Caco-2 (cell line): Measurements from ENCODE around the gene ANKRD12. TPM values are rescaled to one million over a fixed set of nuclear protein-coding genes. Genes with fewer than 3 reads are reported as not detected.

Source experiments
- BruUV-seq: library from RNA; stranded (reverse); fragments of 400-500 nt; replicated peaks from 2 replicates; lab custom pipeline; 2021; lab: Mats Ljungman, UMichigan
- CTCF ChIA-PET: fragments of 300-600 bp; sonication (Branson Sonifier 250); formaldehyde crosslinking; loops from one replicate; lab custom pipeline; 2022; ENCODE audit warnings: antibody characterized with exemption; lab: Charles Lee
- POLR2A ChIA-PET: fragments of 300-600 bp; sonication (Branson Sonifier 250); formaldehyde crosslinking; loops from one replicate; lab custom pipeline; 2022; ENCODE audit warnings: antibody characterized with exemption; lab: Charles Lee
- DNase-seq, 2 experiments: peaks; one replicate each; pipeline versions ENCODE4 v3.0.0 to v3.0.0-alpha.2; 2020 to 2022
- H3K27me3 ChIP-seq: replicated peaks from 2 replicates; pipeline ENCODE4 v1.6.0; 2011; ENCODE audit warnings: low read length; ENCODE audit not compliant: control insufficient read depth, insufficient read depth
- H3K36me3 ChIP-seq: 2 replicates; pipeline ENCODE4 v1.5.1; 2011; ENCODE audit warnings: low read length; ENCODE audit not compliant: control insufficient read depth, insufficient read depth
- H3K4me1 ChIP-seq: fragments of 250-450 bp; sonication (Bioruptor Pico); 2 replicates; pipeline ENCODE4 v1.5.1; 2020; ENCODE audit warnings: mild to moderate bottlenecking
- H3K4me3 ChIP-seq: 2 replicates; pipeline ENCODE4 v1.5.1; 2011; ENCODE audit warnings: low read depth, mild to moderate bottlenecking, control low read depth, low read length
- H3K9me3 ChIP-seq: fragments of 250-450 bp; sonication (Bioruptor Pico); 2 replicates; pipeline ENCODE4 v1.5.1; 2020; ENCODE audit warnings: mild to moderate bottlenecking, moderate library complexity
- H3K27ac Mint-ChIP-seq: one replicate; pipeline ENCODE4 v1.8.0; 2022; ENCODE audit warnings: mixed read lengths; ENCODE audit not compliant: unreplicated experiment
- H3K27me3 Mint-ChIP-seq: one replicate; pipeline ENCODE4 v1.8.0; 2022; ENCODE audit warnings: mixed read lengths; ENCODE audit not compliant: insufficient read depth, unreplicated experiment
- H3K36me3 Mint-ChIP-seq: one replicate; pipeline ENCODE4 v1.8.0; 2022; ENCODE audit warnings: mild to moderate bottlenecking, mixed read lengths; ENCODE audit not compliant: insufficient read depth, unreplicated experiment
- H3K4me1 Mint-ChIP-seq: one replicate; pipeline ENCODE4 v1.8.0; 2022; ENCODE audit warnings: low read depth, mixed read lengths; ENCODE audit not compliant: unreplicated experiment
- H3K4me3 Mint-ChIP-seq: one replicate; pipeline ENCODE4 v1.8.0; 2022; ENCODE audit warnings: mild to moderate bottlenecking, moderate library complexity, mixed read lengths; ENCODE audit not compliant: unreplicated experiment
- H3K9me3 Mint-ChIP-seq: one replicate; pipeline ENCODE4 v1.8.0; 2022; ENCODE audit warnings: mixed read lengths; ENCODE audit not compliant: unreplicated experiment
- intact Hi-C: fragments of 100-400 bp; cut with micrococcal nuclease; formaldehyde crosslinking; loops from one replicate; pipeline ENCODE4 v1.10.0; 2022; ENCODE audit not compliant: unreplicated experiment
- total RNA-seq: library from RNA; stranded (reverse); gene quantifications from 2 replicates; pipeline ENCODE4 v1.2.3, GENCODE V29; 2022
- TF ChIP-seq, protein P1 (sequence below), 2 experiments: fragments of 200-600 bp in 1 of 2; IDR thresholded peaks; 1 replicate in 1 of 2; 2 replicates in 1 of 2; pipeline versions ENCODE4 v1.5.1 to v1.8.0; 2011 to 2022; ENCODE audit warnings: antibody characterized with exemption in 1 of 2, control low read depth in 1 of 2, inconsistent platforms in 1 of 2, low read depth in 1 of 2, low read length in 1 of 2, mild to moderate bottlenecking in 1 of 2, moderate library complexity in 1 of 2; ENCODE audit not compliant: insufficient read depth in 1 of 2, severe bottlenecking in 1 of 2, unreplicated experiment in 1 of 2

The ANKRD12 gene
- total RNA-seq, 1 experiment from 2014 or later: 33.2 TPM

DNA sequence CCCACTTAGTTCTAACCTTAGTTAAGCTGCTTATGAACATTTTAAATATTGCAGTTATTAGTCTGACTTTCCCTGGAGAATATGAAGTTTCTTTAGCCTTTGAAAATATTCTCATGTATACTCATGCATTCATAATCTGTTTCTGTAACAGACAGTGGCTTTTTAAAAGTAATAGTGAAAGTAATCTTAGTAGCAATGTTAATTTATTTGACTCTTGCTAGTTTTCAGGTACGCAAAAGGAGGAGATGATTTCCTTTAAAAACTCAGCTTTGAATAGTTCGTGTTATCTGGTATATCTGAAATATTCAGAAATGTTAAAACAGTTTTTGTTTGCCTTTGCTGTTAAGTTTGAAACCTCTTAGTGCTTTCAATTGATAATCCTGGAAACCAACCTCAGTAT lies 3.8 kb downstream of the ANKRD12 start:
- Mint-ChIP-seq H3K9me3 (no peaks in the 10 kb centered on the region), H3K4me3 (no peak overlapping the region), H3K36me3 (peaks cover 21% of the 10 kb centered on the region), H3K4me1 (peaks cover 11% of the 10 kb centered on the region), H3K27ac (no peak overlapping the region), H3K27me3 (no peaks in the 10 kb centered on the region)
- Histone ChIP-seq H3K4me1 (peaks cover 14% of the 10 kb centered on the region; the same call in 1 of the 2 replicates), H3K4me3 (no peak overlapping the region), H3K27me3 (no peaks in the 10 kb centered on the region), H3K36me3 (no peaks in the 10 kb centered on the region), H3K9me3 (no peaks in the 10 kb centered on the region)
- intact Hi-C loops: no loop called here
- no TSS peak for BruUV-seq
- DNase-seq: no peak
- ChIA-PET POLR2A (no interaction called here), CTCF (no interaction called here)
- TF ChIP-seq, protein P1, sequence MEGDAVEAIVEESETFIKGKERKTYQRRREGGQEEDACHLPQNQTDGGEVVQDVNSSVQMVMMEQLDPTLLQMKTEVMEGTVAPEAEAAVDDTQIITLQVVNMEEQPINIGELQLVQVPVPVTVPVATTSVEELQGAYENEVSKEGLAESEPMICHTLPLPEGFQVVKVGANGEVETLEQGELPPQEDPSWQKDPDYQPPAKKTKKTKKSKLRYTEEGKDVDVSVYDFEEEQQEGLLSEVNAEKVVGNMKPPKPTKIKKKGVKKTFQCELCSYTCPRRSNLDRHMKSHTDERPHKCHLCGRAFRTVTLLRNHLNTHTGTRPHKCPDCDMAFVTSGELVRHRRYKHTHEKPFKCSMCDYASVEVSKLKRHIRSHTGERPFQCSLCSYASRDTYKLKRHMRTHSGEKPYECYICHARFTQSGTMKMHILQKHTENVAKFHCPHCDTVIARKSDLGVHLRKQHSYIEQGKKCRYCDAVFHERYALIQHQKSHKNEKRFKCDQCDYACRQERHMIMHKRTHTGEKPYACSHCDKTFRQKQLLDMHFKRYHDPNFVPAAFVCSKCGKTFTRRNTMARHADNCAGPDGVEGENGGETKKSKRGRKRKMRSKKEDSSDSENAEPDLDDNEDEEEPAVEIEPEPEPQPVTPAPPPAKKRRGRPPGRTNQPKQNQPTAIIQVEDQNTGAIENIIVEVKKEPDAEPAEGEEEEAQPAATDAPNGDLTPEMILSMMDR (IDR thresholded peaks at IDR 0.05; ENCODE audit: insufficient read depth in 1 of 2, low read depth in 1 of 2, low read length in 1 of 2, severe bottlenecking in 1 of 2, unreplicated experiment in 1 of 2): no peak

DNA sequence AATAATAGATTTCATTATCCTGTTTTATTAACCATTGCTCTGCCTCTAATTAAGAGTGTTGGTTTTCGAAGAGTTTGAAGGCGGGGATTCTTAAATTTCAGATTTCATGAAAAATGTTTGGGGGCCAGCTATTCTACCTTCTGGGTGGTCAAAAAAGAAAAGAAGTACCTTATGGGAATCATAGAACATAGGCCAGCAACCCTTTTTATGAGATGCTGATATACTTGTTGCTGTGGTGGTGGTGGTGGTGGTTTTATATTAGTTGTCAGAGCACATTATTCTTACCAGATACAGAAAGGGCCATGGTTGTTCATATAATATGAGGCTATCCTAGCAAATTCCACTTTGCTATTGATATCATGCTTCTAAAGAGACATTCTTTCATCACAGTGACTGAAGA lies 4.4 kb downstream of the ANKRD12 start:
- H3K27me3 ChIP-seq: no peaks in the 10 kb centered on the region
- Mint-ChIP-seq H3K9me3 (no peaks in the 10 kb centered on the region), H3K4me1 (peaks cover 11% of the 10 kb centered on the region), H3K27ac (no peak overlapping the region), H3K4me3 (no peak overlapping the region), H3K27me3 (no peaks in the 10 kb centered on the region), H3K36me3 (peaks cover 15% of the 10 kb centered on the region)
- H3K4me1 ChIP-seq: peaks cover 14% of the 10 kb centered on the region; the same call in 1 of the 2 replicates
- ChIA-PET CTCF (no interaction called here), POLR2A (no interaction called here)
- DNase-seq: no peak
- BruUV-seq: no TSS peak
- no peaks in the 10 kb centered on the region for H3K36me3 ChIP-seq
- TF ChIP-seq, protein P1 (IDR thresholded peaks at IDR 0.05; ENCODE audit: insufficient read depth in 1 of 2, low read depth in 1 of 2, low read length in 1 of 2, severe bottlenecking in 1 of 2, unreplicated experiment in 1 of 2): no peak
- no peaks in the 10 kb centered on the region for H3K9me3 ChIP-seq
- H3K4me3 ChIP-seq: no peak overlapping the region
- intact Hi-C loops: no loop called here

DNA sequence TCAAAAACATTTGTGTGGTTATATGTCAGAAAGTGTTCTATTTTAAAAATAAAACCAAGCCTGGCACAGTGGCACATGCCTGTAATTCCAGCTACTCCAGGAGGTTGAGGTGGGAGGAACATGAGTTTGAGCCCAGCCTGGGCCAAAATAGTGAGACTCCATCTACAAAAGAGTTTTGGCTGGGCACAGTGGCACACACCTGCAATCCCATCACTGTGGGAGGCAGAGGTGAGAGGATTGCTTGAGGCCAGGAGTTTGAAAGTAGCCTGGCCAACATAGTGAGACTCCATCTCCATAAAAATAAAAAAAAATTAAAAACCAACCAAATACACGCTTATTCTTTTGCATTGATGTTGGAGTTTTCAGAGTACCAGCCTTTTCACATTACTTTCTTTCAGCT lies 9.6 kb downstream of the ANKRD12 start:
- H3K9me3 ChIP-seq: no peaks in the 10 kb centered on the region
- TF ChIP-seq, protein P1 (IDR thresholded peaks at IDR 0.05; ENCODE audit: insufficient read depth in 1 of 2, low read depth in 1 of 2, low read length in 1 of 2, severe bottlenecking in 1 of 2, unreplicated experiment in 1 of 2): no peak
- ChIA-PET CTCF (no interaction called here), POLR2A (no interaction called here)
- no peaks in the 10 kb centered on the region for H3K4me1 ChIP-seq
- H3K36me3 Mint-ChIP-seq: no peaks in the 10 kb centered on the region
- H3K27ac Mint-ChIP-seq: no peak overlapping the region
- H3K4me1 Mint-ChIP-seq: no peaks in the 10 kb centered on the region
- no peaks in the 10 kb centered on the region for H3K27me3 Mint-ChIP-seq
- no peak overlapping the region for H3K4me3 Mint-ChIP-seq
- H3K4me3 ChIP-seq: no peak overlapping the region
- H3K9me3 Mint-ChIP-seq: no peaks in the 10 kb centered on the region
- H3K36me3 ChIP-seq: no peaks in the 10 kb centered on the region
- intact Hi-C loops: no loop called here
- H3K27me3 ChIP-seq: no peaks in the 10 kb centered on the region
- BruUV-seq: no TSS peak
- no peak for DNase-seq
